Hematopoietic multipotent progenitor cell (in vitro differentiated cells): Measurements from ENCODE around the gene TWNK. TPM values are rescaled to one million over a fixed set of nuclear protein-coding genes. Genes with fewer than 3 reads are reported as not detected.

Experiments
- DNase-seq, 3 donors: peaks; one replicate each; pipeline ENCODE4 v3.0.0-alpha.2; 2011 to 2015; ENCODE audit warnings: low read depth in 2 of 3, low spot score in 2 of 3
- total RNA-seq: library from RNA; depleted of rRNA; stranded (reverse); fragments of >200 nt; gene quantifications from one replicate; pipeline ENCODE4 v1.2.3, GENCODE V29; 2012

The TWNK gene
- total RNA-seq = 13.2 TPM

DNA sequence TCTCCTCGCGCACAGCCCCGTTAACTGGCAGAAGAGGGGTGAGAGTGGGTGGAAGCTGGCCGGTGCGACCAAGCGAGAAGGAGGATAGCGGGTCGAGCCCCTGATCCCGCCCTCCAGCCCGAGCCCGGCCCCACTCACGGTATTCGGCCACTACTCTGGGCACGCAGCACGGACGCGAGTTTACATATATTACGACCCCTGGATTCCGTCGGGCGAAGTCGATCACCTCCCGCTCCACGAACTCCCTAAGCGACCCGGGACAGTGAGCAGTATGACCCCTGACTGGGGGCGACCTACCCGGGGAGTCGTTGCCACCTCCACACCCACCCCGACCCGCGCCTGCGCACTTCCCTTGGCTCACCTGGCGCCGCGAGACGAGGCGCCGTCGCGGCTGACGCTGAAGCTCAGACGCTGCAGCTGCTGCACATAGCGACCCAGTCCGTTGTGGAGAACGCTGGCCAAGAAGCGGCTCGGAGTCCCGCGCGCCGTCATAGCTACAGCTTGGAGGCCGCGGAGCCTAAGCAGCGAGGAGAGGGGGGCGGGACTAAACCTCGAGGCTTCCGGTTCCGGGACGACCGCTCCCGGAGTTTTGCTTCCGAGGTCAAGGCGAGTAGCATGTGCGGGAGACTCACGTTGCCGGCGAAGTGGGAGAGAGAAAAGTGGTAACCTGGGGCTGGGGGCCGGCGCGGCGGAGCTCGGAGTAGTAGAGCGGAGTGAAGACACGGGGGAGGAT is at the start of gene TWNK, which contains the start of gene MRPL43:
TWNK (plus strand) TSS at position 592 of the 733 bp plus-strand sequence. CDS start 668 bp downstream, outside the sequence.
MRPL43 (minus strand) TSS at position 546 of the 733 bp plus-strand sequence; CDS start at position 492, 54 bp downstream.
- DNase-seq = peak; percentile 76 to 84 (median 80)

DNA sequence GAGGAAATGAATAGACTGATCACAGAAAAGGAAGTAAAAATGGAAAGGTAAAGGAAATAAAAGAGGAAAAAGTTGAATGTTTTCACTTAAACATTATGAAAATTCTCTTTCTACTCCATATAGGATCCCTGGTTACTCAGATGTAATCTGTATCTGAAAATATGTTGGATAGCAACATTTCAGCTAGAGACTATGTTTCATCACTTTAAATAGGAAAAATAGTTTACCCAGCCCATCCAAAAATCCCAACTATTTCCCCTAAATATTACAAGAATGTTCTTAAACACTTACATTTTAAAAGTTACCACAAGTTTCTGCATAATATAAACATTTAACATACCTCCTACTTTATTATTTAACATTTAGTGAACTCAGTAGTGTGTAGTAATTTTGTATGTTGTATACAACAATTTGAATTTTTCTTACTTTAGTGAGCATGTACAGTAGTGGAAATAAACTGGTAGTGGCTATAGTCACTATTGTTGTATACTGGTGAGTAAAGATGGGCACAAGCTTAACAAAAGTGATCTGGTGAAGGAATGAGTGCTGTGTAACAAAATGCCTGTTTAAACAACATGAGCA is 47.5 kb upstream of the TWNK start:
- DNase-seq = no peak

- no peak for DNase-seq
These were observed 45.1 kb upstream of the TWNK start for GRCh38 chr10:100942229-100942628.

GRCh38 chr10:100943508-100943907 is 43.8 kb upstream of the TWNK start:
- no peak for DNase-seq

DNA sequence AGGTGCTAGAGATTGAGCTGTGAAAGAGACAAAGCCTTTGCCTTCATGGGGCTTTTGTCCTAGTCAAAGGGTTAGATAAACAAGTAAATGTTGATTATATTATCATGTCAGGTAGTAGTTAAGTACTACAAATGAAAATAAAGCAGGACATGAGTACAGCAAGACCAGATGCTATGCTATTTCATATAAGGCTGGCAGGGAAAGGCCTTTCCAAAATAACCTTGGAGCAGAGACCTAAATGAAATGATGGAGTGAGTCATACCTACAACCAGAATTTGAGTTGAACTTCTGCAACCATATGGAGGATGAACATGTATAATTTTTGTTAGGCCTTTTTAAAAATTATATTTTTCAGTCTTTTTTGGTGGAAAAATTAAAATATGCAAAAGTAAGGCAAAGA is 41.6 kb upstream of the TWNK start:
- no peak for DNase-seq

- no peak for DNase-seq
These were observed 38.4 kb upstream of the TWNK start for GRCh38 chr10:100948916-100949315.

- DNase-seq = no peak
These were observed 27.1 kb upstream of the TWNK start for GRCh38 chr10:100960251-100960650.

- DNase-seq = no peak
These were observed 24.8 kb upstream of the TWNK start for GRCh38 chr10:100962351-100963080.

DNA sequence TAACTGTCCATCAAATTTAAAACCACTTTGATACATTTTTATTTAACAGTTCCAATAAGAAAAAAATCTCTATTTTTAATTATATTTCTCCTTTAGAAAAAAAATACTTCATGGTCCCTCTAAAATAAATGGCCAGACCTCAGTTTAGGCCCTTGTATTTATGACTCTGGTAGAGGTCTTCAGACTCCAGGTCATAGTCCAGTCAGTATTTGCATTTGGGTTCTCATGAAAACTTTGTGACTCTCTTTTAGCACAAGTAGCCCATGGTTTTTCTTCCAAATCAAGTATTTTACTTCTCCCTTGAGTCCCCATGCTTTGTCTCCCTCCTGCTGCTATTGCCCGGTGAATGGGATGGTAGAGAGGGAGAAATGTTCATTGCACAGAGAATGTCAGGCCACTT is 23.5 kb upstream of the TWNK start:
- DNase-seq = no peak

DNA sequence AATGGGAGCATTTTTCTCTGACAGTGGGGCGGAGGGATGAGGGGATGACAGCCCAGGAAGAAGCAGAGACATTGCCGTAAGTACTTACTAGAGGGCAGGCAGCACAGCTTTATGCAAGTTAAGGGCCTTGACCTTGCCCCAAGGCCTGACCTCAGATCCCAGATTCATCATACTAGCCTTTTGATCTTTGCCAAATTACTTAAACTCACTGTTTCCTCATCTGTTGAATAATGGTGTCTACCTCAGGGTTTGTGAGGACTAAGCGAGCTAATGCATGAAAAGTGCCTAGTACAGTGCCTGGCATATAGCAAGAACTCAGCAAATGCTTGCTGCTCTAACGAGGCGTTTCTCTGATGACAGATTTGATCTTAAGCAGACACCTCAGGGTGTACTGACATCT is 21.5 kb upstream of the TWNK start:
- DNase-seq = no peak

DNA sequence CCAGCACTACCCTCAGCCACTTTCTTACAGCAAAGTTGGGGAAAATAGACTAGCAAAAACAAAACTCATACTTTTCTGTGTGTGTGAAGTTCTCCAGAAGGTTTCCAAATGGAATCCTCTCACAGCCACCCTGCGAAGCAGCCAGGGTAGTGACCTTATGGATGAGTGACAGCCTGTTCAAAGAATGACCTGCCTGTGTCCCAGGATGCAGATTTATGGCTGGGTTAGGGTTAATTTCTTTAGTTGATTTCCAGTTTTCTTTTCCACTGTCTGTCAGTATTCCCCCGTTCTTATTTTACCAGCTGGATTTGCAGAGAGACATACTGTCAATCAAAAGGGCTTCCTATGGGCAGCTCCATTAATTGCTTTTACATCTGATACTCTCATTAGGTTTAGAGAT is 20.5 kb upstream of the TWNK start:
- DNase-seq = no peak

GRCh38 chr10:100967332-100967731 is 20.0 kb upstream of the TWNK start:
- no peak for DNase-seq

- no peak for DNase-seq
These were observed 19.1 kb upstream of the TWNK start for GRCh38 chr10:100968062-100968736.

- DNase-seq = no peak
These were observed 18.5 kb upstream of the TWNK start for GRCh38 chr10:100968863-100969186.

DNA sequence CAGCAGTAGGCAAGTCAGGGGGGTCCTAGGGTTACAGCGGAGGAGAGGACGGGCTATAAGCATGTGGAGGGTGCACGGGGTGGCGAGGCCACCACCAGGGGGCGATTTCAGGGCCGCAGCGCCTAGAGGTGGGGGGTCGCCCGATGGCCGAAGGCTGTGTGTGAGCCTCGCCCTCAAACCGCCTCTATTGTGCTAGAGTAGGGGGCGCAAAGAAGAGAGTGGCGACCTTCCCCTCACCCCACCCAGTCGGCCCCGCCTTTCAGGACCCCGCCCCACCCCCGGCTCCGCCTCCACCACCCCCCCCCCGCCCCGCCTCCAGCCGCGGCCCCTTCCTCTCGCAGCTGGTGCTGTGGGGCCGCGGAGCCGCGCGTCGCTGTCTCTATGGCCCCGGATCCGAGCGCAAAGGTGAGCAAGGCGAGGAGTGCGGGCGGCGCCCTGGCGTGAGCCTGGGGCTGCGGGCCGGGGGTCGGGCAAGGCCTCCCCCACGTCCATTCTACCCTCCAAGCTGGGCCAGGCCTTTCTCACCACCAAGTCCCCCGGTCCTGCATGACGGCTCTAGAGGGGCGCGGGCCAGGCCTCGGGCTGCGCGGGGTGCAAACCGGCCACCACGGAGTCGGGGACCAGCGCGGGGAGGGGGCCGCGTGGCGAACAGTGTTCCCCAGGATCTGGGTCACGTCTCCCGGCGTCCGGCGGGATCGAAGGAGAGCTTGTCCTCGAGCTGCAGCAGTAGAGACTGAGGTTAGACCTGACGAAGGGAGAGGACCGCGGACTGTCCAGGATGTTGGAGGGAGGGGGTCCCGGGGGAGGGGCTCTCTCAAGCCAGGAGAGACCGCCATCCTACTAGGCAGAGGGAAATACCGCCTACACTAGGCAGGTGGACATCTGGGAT is 17.9 kb upstream of the TWNK start, which contains the start of gene SEMA4G:
SEMA4G (plus strand) TSS at position 318 of the 889 bp plus-strand sequence. CDS start 3,409 bp downstream, outside the sequence.
- DNase-seq = peak in 2 of 3 donors; percentile 54 to 60

DNA sequence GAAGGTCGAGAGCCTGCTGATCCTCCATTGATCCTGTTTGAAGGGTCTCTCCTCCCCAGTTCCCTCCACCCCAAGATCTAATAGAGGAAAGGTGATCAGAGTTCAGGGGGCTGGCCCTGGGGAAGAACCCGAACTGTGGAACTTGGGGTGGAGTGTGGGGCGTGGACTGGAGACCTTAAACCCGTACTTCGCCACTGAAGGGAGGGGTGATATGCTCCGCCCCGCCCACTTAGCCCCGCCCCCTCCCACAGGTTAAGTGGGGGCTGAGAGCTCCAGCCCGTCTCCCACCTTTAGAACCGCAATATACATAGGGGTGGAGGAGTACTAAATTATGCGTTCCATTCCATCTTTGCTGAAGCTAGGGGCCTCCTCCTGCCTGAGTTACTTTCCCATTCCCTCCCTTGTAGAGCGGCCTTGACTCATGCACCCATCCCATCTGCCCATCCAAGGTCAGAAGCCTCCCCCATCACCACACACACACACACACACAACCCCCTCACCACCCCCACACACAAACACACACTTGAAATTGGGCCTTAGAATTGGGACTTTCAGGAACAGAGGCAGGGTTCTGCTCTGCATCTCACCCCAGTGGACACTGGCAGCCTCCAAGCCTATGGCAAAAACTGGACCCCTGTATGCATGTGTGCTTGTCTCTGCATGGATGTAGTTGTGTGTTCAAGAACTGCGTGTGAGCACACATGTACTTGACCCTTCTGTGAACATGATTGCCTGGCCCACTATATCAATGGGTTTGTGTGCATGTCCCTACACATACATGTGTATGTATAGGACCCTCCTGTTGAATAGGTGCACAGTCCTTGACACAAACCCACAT is 17.0 kb upstream of the TWNK start:
- peak in 2 of 3 donors; percentile 31 to 45 for DNase-seq

- no peak for DNase-seq
These were observed 16.2 kb upstream of the TWNK start for GRCh38 chr10:100970914-100971811.
